Esophagus muscularis mucosa (tissue), 4 donors: Measurements from ENCODE around the gene ROBO1.

Source experiments
- CTCF ChIP-seq, 3 experiments: fragments of 200-600 bp in 2 of 3; fragments of 450-650 bp in 1 of 3; sonication (generic) in 2 of 3; IDR thresholded peaks; one replicate each; pipeline ENCODE4 v1.5.1; 2017 to 2019; ENCODE audit warnings: antibody characterized with exemption in 3 of 3, mild to moderate bottlenecking in 2 of 3, moderate library complexity in 1 of 3
- EP300 ChIP-seq: sonication (generic); formaldehyde crosslinking; IDR thresholded peaks from one replicate; pipeline ENCODE4 v1.6.1; 2017; ENCODE audit warnings: antibody characterized with exemption
- POLR2A ChIP-seq: fragments of 450-650 bp; IDR thresholded peaks from one replicate; pipeline ENCODE4 v1.6.1; 2017; ENCODE audit warnings: antibody characterized with exemption, moderate library complexity, mild to moderate bottlenecking, low read depth

- no peak for TF ChIP-seq CTCF (IDR thresholded peaks at IDR 0.05)
- no peak for TF ChIP-seq EP300
- no peak for TF ChIP-seq POLR2A
These were observed 387.2 kb downstream of the ROBO1 start for GRCh38 chr3:79380581-79380980.
